Esophagus squamous epithelium (tissue), 4 donors: ENCODE data around the gene GRN.

Source experiments
- CTCF ChIP-seq, 6 experiments: fragments of 450-650 bp in 4 of 6; fragments of 200-600 bp in 2 of 6; sonication (generic) in 2 of 6; IDR thresholded peaks; one replicate each; pipeline ENCODE4 v1.5.1; 2016 to 2019; ENCODE audit warnings: antibody characterized with exemption in 6 of 6, mild to moderate bottlenecking in 4 of 6, moderate library complexity in 4 of 6
- POLR2A ChIP-seq, 4 donors: fragments of 450-650 bp; IDR thresholded peaks; one replicate each; pipeline ENCODE4 v1.6.1; 2017; ENCODE audit warnings: antibody characterized with exemption in 4 of 4, mild to moderate bottlenecking in 4 of 4, moderate library complexity in 3 of 4

GRCh38 chr17:44318077-44318892, 26.8 kb upstream of the GRN start:
- TF ChIP-seq CTCF (IDR thresholded peaks at IDR 0.05), result no peak
- TF ChIP-seq POLR2A (IDR thresholded peaks at IDR 0.05), result no peak
